ENCODE results near the gene COL5A1. TPM values are rescaled to one million over a fixed set of nuclear protein-coding genes. Genes with fewer than 3 reads are reported as not detected.

COL5A1 gene
- total and polyA plus RNA-seq, 2 experiments from 2014 or later: 2.5 to 13.1 TPM

DNA sequence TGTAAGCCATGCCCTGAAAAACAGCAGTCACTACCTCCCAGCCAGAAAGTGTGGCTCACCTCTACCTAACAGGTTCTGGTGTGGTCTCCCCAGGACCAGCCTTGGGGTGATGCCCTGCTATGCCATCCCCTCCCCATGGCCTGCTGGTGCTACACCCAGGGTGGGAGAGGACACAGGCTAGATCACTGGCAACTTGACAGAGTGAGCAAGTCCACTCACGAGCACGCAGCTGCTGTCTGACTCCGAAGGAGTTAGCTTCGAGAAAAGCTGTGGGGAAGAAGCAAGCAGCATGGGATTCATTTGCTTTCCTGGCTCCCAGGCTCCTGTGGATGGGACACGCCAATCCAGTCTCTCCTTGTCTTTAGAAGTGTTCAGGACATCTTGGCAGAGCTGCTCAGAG is 102.2 kb downstream of the COL5A1 start (continued):
- TF ChIP-seq, protein P1, sequence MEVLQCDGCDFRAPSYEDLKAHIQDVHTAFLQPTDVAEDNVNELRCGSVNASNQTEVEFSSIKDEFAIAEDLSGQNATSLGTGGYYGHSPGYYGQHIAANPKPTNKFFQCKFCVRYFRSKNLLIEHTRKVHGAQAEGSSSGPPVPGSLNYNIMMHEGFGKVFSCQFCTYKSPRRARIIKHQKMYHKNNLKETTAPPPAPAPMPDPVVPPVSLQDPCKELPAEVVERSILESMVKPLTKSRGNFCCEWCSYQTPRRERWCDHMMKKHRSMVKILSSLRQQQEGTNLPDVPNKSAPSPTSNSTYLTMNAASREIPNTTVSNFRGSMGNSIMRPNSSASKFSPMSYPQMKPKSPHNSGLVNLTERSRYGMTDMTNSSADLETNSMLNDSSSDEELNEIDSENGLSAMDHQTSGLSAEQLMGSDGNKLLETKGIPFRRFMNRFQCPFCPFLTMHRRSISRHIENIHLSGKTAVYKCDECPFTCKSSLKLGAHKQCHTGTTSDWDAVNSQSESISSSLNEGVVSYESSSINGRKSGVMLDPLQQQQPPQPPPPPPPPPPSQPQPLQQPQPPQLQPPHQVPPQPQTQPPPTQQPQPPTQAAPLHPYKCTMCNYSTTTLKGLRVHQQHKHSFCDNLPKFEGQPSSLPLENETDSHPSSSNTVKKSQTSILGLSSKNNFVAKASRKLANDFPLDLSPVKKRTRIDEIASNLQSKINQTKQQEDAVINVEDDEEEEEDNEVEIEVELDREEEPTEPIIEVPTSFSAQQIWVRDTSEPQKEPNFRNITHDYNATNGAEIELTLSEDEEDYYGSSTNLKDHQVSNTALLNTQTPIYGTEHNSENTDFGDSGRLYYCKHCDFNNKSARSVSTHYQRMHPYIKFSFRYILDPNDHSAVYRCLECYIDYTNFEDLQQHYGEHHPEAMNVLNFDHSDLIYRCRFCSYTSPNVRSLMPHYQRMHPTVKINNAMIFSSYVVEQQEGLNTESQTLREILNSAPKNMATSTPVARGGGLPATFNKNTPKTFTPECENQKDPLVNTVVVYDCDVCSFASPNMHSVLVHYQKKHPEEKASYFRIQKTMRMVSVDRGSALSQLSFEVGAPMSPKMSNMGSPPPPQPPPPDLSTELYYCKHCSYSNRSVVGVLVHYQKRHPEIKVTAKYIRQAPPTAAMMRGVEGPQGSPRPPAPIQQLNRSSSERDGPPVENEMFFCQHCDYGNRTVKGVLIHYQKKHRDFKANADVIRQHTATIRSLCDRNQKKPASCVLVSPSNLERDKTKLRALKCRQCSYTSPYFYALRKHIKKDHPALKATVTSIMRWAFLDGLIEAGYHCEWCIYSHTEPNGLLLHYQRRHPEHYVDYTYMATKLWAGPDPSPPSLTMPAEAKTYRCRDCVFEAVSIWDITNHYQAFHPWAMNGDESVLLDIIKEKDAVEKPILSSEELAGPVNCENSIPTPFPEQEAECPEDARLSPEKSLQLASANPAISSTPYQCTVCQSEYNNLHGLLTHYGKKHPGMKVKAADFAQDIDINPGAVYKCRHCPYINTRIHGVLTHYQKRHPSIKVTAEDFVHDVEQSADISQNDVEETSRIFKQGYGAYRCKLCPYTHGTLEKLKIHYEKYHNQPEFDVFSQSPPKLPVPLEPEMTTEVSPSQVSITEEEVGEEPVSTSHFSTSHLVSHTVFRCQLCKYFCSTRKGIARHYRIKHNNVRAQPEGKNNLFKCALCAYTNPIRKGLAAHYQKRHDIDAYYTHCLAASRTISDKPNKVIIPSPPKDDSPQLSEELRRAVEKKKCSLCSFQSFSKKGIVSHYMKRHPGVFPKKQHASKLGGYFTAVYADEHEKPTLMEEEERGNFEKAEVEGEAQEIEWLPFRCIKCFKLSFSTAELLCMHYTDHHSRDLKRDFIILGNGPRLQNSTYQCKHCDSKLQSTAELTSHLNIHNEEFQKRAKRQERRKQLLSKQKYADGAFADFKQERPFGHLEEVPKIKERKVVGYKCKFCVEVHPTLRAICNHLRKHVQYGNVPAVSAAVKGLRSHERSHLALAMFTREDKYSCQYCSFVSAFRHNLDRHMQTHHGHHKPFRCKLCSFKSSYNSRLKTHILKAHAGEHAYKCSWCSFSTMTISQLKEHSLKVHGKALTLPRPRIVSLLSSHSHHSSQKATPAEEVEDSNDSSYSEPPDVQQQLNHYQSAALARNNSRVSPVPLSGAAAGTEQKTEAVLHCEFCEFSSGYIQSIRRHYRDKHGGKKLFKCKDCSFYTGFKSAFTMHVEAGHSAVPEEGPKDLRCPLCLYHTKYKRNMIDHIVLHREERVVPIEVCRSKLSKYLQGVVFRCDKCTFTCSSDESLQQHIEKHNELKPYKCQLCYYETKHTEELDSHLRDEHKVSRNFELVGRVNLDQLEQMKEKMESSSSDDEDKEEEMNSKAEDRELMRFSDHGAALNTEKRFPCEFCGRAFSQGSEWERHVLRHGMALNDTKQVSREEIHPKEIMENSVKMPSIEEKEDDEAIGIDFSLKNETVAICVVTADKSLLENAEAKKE (CRISPR knock-in tag; IDR thresholded peaks at IDR 0.05): no peak
- TF ChIP-seq POLR2AphosphoS5 (IDR thresholded peaks at IDR 0.05; ENCODE audit: low read depth) (no peak), STAT1 (IDR thresholded peaks at IDR 0.05; ENCODE audit: unreplicated experiment) (no peak), EZH2phosphoT487 (IDR thresholded peaks at IDR 0.05; ENCODE audit: unreplicated experiment) (no peak)

- H3F3A ChIP-seq (replicated peaks; ENCODE audit: low read depth): peaks cover 14% of the 10 kb centered on the region
- ATAC-seq (no peak), DNase-seq (ENCODE audit: low spot score) (no peak)
- H3K36me3 ChIP-seq (ENCODE audit: insufficient read depth): no peaks in the 10 kb centered on the region
- H3K4me3 ChIP-seq: no peak overlapping the region
- Mint-ChIP-seq H3K27me3 (ENCODE audit: insufficient read depth, low read depth, poor library complexity) (peaks cover 8% of the 10 kb centered on the region), H3K27ac (no peak overlapping the region), H3K9me3 (peaks cover 27% of the 10 kb centered on the region), H3K4me3 (no peak overlapping the region), H3K4me1 (no peaks in the 10 kb centered on the region), H3K36me3 (ENCODE audit: low read depth) (peaks cover 27% of the 10 kb centered on the region)
- H2AFZ ChIP-seq: no peak overlapping the region
- H4K20me1 ChIP-seq (replicated peaks; ENCODE audit: insufficient read depth): no peaks in the 10 kb centered on the region
- H3K27me3 ChIP-seq (ENCODE audit: insufficient read depth): no peaks in the 10 kb centered on the region
- no peaks in the 10 kb centered on the region for H3K79me2 ChIP-seq (replicated peaks; ENCODE audit: insufficient read depth)
- H3K4me1 ChIP-seq (ENCODE audit: insufficient read depth): no peaks in the 10 kb centered on the region
- H3K4me2 ChIP-seq: no peak overlapping the region
- no peaks in the 10 kb centered on the region for H3K9me2 ChIP-seq (ENCODE audit: insufficient read depth)
- no peak overlapping the region for H3K27ac ChIP-seq (ENCODE audit: low read depth)
- TF ChIP-seq EZH2phosphoT487 (IDR thresholded peaks at IDR 0.05; ENCODE audit: unreplicated experiment) (no peak), REST (IDR thresholded peaks at IDR 0.05; ENCODE audit: unreplicated experiment) (no peak), CTCF (conservative IDR thresholded peaks at IDR 0.05; ENCODE audit: low read depth in 2 of 2) (no peak), ETS1 (IDR thresholded peaks at IDR 0.05) (no peak), ZNF331 (CRISPR knock-in tag; IDR thresholded peaks at IDR 0.05; ENCODE audit: low read depth) (no peak), ZNF114 (CRISPR knock-in tag; IDR thresholded peaks at IDR 0.05) (no peak), JUNB (IDR thresholded peaks at IDR 0.05; ENCODE audit: unreplicated experiment) (no peak), STAT1 (IDR thresholded peaks at IDR 0.05; ENCODE audit: unreplicated experiment) (no peak), NANOG (IDR thresholded peaks at IDR 0.05; ENCODE audit: borderline replicate concordance) (no peak)
Measured at GRCh38 chr9:134744385-134745295, 103.0 kb downstream of the COL5A1 start.

Measured in GM23338 (cell line).